Trophoblast cell (in vitro differentiated cells and primary cell): Measurements from ENCODE around the gene SCFD2.

Source experiments
- DNase-seq, 2 donors: peaks; one replicate each; pipeline ENCODE4 v3.0.0-alpha.2; 2016
- H2AFZ ChIP-seq: 2 replicates; pipeline ENCODE4 v1.6.1; 2013; ENCODE audit warnings: low read length, moderate library complexity, mild to moderate bottlenecking; ENCODE audit not compliant: insufficient read depth, poor library complexity
- H2AK5ac ChIP-seq: 2 replicates; pipeline ENCODE4 v1.6.1; 2013; ENCODE audit warnings: mild to moderate bottlenecking, low read length
- H2BK120ac ChIP-seq: 2 replicates; pipeline ENCODE4 v1.6.1; 2013; ENCODE audit warnings: low read length, mild to moderate bottlenecking, moderate library complexity; ENCODE audit not compliant: insufficient read depth, poor library complexity
- H2BK12ac ChIP-seq: 2 replicates; pipeline ENCODE4 v1.6.1; 2013; ENCODE audit warnings: mild to moderate bottlenecking, low read length, moderate library complexity
- H2BK5ac ChIP-seq: 2 replicates; pipeline ENCODE4 v1.6.1; 2013; ENCODE audit warnings: low read length, low read depth, moderate library complexity, mild to moderate bottlenecking; ENCODE audit not compliant: poor library complexity
- H3K14ac ChIP-seq: 2 replicates; pipeline ENCODE4 v1.6.1; 2013; ENCODE audit warnings: mild to moderate bottlenecking, low read length
- H3K18ac ChIP-seq: 2 replicates; pipeline ENCODE4 v1.6.1; 2013; ENCODE audit warnings: mild to moderate bottlenecking, low read length
- H3K23ac ChIP-seq: 2 replicates; pipeline ENCODE4 v1.6.1; 2013; ENCODE audit warnings: low read length
- H3K27ac ChIP-seq: 2 replicates; pipeline ENCODE4 v1.5.1; 2013; ENCODE audit warnings: low read depth, mild to moderate bottlenecking, inconsistent platforms, low read length, moderate library complexity
- H3K27me3 ChIP-seq: 2 replicates; pipeline ENCODE4 v1.6.1; 2013; ENCODE audit warnings: inconsistent platforms, mild to moderate bottlenecking, low read length, moderate library complexity; ENCODE audit not compliant: insufficient read depth
- H3K36me3 ChIP-seq, 2 experiments: 1 replicate in 1 of 2; 2 replicates in 1 of 2; pipeline ENCODE4 v1.6.1; 2013; ENCODE audit warnings: low read length in 2 of 2, mild to moderate bottlenecking in 2 of 2, moderate library complexity in 1 of 2; ENCODE audit not compliant: insufficient read depth in 2 of 2, control insufficient read depth in 1 of 2
- H3K4ac ChIP-seq: 2 replicates; pipeline ENCODE4 v1.6.1; 2013; ENCODE audit warnings: low read depth, mild to moderate bottlenecking, low read length, moderate library complexity
- H3K4me1 ChIP-seq, 2 experiments: 1 replicate in 1 of 2; 2 replicates in 1 of 2; pipeline ENCODE4 v1.6.1; 2013; ENCODE audit warnings: low read length in 2 of 2, mild to moderate bottlenecking in 2 of 2, moderate library complexity in 1 of 2; ENCODE audit not compliant: insufficient read depth in 2 of 2, control insufficient read depth in 1 of 2
- H3K4me2 ChIP-seq: 2 replicates; pipeline ENCODE4 v1.6.1; 2013; ENCODE audit warnings: inconsistent platforms, mild to moderate bottlenecking, low read length, moderate library complexity
- H3K4me3 ChIP-seq: 2 replicates; pipeline ENCODE4 v1.5.1; 2013; ENCODE audit warnings: mild to moderate bottlenecking, low read depth, low read length, inconsistent platforms
- H3K79me1 ChIP-seq: one replicate; pipeline ENCODE4 v1.6.1; 2013; ENCODE audit warnings: low read length
- H3K79me2 ChIP-seq: 2 replicates; pipeline ENCODE4 v1.6.1; 2013; ENCODE audit warnings: low read length, mild to moderate bottlenecking; ENCODE audit not compliant: control insufficient read depth, insufficient read depth, poor library complexity
- H3K9ac ChIP-seq: 2 replicates; pipeline ENCODE4 v1.6.1; 2013; ENCODE audit warnings: mild to moderate bottlenecking, low read length
- H3K9me3 ChIP-seq: 2 replicates; pipeline ENCODE4 v1.6.1; 2013; ENCODE audit warnings: low read depth, mild to moderate bottlenecking, control low read depth, inconsistent platforms, low read length; ENCODE audit not compliant: insufficient read depth
- H4K12ac ChIP-seq: 2 replicates; pipeline ENCODE4 v1.6.1; 2013; ENCODE audit warnings: low read depth, mild to moderate bottlenecking, low read length, moderate library complexity
- H4K8ac ChIP-seq: 2 replicates; pipeline ENCODE4 v1.6.1; 2013; ENCODE audit warnings: low read depth, mild to moderate bottlenecking, low read length, moderate library complexity
- H4K91ac ChIP-seq: one replicate; pipeline ENCODE4 v1.6.1; 2013; ENCODE audit warnings: low read depth, mild to moderate bottlenecking, low read length, moderate library complexity
- WGBS: extraction: QIAGEN DNeasy Blood & Tissue Kit; methylation state at CpG from one replicate; pipeline ENCODE4 v1.1.7; 2013; ENCODE audit warnings: missing lambda C conversion rate; ENCODE audit not compliant: insufficient read length, insufficient coverage; ENCODE audit errors: extremely low coverage; 5-methylcytosine and 5-hydroxymethylcytosine counted together

SCFD2 gene

DNA sequence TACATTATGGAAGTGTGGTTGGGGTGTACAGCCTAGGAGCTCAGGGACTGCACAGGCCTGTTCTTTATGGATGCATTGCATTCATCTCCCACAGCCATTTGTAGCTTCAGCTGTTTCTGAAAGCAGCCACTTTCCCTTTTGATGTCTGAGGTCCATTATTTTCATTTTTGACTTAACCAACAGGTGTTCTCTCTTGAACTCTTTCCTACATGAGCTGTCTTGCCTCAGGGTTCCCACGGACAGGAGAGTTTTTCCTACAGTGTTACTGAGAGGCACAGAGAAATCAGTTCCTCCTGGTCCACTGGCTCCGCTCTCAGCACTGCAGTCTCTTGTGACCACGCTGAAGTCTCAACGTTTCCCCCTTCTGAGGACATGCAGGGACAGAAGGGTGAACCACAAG is 416.5 kb downstream of the SCFD2 start:
- Histone ChIP-seq H4K8ac (no peak overlapping the region), H4K91ac (peak overlapping the region; percentile 70), H3K36me3 (no peaks in the 10 kb centered on the region), H3K9ac (no peak overlapping the region), H3K4me2 (no peak overlapping the region), H2BK12ac (peak overlapping the region; percentile 67), H4K12ac (no peak overlapping the region), H3K79me1 (peaks cover 9% of the 10 kb centered on the region), H3K79me2 (no peaks in the 10 kb centered on the region), H2AFZ (no peak overlapping the region), H3K4me1 (peaks cover 14 to 16% of the 10 kb centered on the region in 2 experiments), H3K23ac (no peak overlapping the region), H2BK5ac (peak overlapping the region; percentile 11), H2AK5ac (no peak overlapping the region), H3K14ac (peak overlapping the region; percentile 16), H3K27me3 (no peaks in the 10 kb centered on the region), H3K18ac (no peak overlapping the region), H3K9me3 (no peaks in the 10 kb centered on the region), H3K4ac (no peak overlapping the region), H3K27ac (no peak overlapping the region), H2BK120ac (peak overlapping the region; percentile 47), H3K4me3 (no peak overlapping the region)
- DNase-seq, result peak; percentile 69 to 81
- no CpG with 5 or more reads among the region's 4 CpGs for WGBS

DNA sequence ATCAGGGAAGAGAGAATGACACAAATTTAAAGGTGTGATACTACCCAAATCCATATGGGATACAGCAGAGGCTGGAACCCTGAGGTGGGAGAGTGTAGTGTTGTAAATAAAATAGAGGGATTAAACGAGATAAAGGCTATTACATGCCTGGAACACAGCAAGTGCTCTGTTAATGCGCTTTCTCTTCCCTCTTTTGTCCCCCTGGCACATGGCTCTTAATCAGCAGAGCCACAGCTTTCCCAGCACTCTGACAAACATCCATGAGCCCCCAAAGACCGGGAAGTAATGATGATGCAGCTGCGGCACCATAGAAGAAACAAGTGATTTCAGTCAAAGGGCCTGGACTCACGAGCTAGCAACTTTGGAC is 417.8 kb downstream of the SCFD2 start:
- no peak for DNase-seq

DNA sequence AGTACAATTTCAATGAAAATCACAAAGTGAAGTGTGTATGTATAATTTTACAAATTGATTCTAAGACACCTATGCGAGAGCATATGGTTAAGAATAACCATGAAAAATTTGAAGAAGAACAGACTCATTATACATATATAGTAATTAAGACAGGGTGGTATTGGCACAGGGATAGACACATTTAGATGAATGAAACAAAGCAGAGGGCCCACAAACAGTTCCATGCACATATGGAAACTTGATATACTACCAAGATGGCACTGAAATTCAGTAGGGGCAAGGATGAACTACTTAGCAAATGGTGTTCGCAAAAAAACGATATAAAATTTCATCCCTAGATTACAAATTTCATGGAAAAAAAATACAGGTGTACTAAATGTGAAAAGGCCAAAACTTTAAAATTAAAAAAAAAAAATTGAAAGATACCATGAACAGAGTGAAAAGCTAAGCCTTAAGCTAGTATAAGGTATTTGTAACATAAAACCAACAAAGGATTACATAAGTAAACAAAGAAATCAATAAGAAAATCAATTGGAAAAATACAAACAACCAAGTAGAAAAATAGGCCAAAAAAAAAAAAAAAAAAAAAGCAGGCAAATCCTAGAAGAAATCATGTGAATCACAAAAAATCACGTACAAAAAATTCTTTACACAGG is 418.3 kb downstream of the SCFD2 start:
- Histone ChIP-seq H4K91ac (no peak overlapping the region), H3K79me1 (peaks cover 9% of the 10 kb centered on the region), H2AK5ac (no peak overlapping the region), H3K27ac (no peak overlapping the region), H3K18ac (no peak overlapping the region), H4K8ac (no peak overlapping the region), H3K4me3 (no peak overlapping the region), H3K4ac (no peak overlapping the region), H3K79me2 (no peaks in the 10 kb centered on the region), H3K36me3 (no peaks in the 10 kb centered on the region), H3K9ac (no peak overlapping the region), H3K14ac (no peak overlapping the region), H3K9me3 (no peaks in the 10 kb centered on the region), H2BK5ac (no peak overlapping the region), H3K23ac (no peak overlapping the region), H3K27me3 (no peaks in the 10 kb centered on the region), H2BK12ac (no peak overlapping the region), H2AFZ (no peak overlapping the region), H3K4me1 (peaks cover 14 to 16% of the 10 kb centered on the region in 2 experiments), H2BK120ac (no peak overlapping the region), H4K12ac (no peak overlapping the region), H3K4me2 (no peak overlapping the region)
- no CpG with 5 or more reads among the region's 4 CpGs for WGBS
- no peak for DNase-seq

More for the DNA sequence above, 417.8 kb downstream of the SCFD2 start:
- no CpG with 5 or more reads among the region's 5 CpGs for WGBS
- H2AK5ac ChIP-seq, result no peak overlapping the region
- H4K8ac ChIP-seq, result no peak overlapping the region
- no peaks in the 10 kb centered on the region for H3K27me3 ChIP-seq
- no peak overlapping the region for H3K4me2 ChIP-seq
- no peak overlapping the region for H2BK12ac ChIP-seq
- H3K9ac ChIP-seq, result no peak overlapping the region
- H3K79me2 ChIP-seq, result no peaks in the 10 kb centered on the region
- H3K4me1 ChIP-seq, result peaks cover 14 to 16% of the 10 kb centered on the region in 2 experiments
- no peak overlapping the region for H4K12ac ChIP-seq
- H3K9me3 ChIP-seq, result no peaks in the 10 kb centered on the region
- no peak overlapping the region for H3K23ac ChIP-seq
- no peak overlapping the region for H2AFZ ChIP-seq
- H3K79me1 ChIP-seq, result peaks cover 9% of the 10 kb centered on the region
- no peak overlapping the region for H4K91ac ChIP-seq
- H3K14ac ChIP-seq, result no peak overlapping the region
- H3K4ac ChIP-seq, result no peak overlapping the region
- no peak overlapping the region for H3K4me3 ChIP-seq
- H2BK5ac ChIP-seq, result no peak overlapping the region
- H3K36me3 ChIP-seq, result no peaks in the 10 kb centered on the region
- H2BK120ac ChIP-seq, result no peak overlapping the region
- H3K27ac ChIP-seq, result no peak overlapping the region
- H3K18ac ChIP-seq, result no peak overlapping the region

- H2AK5ac ChIP-seq, result no peak overlapping the region
- no peaks in the 10 kb centered on the region for H3K27me3 ChIP-seq
- H3K4me3 ChIP-seq, result no peak overlapping the region
- no CpG with 5 or more reads among the region's 4 CpGs for WGBS
- H3K23ac ChIP-seq, result no peak overlapping the region
- H3K36me3 ChIP-seq, result no peaks in the 10 kb centered on the region
- peak in 1 of 2 donors; percentile 9 for DNase-seq
- peaks cover 9% of the 10 kb centered on the region for H3K79me1 ChIP-seq
- H3K18ac ChIP-seq, result no peak overlapping the region
- H3K79me2 ChIP-seq, result no peaks in the 10 kb centered on the region
- no peak overlapping the region for H2BK12ac ChIP-seq
- no peak overlapping the region for H3K27ac ChIP-seq
- no peak overlapping the region for H2BK120ac ChIP-seq
- no peak overlapping the region for H2BK5ac ChIP-seq
- no peak overlapping the region for H4K12ac ChIP-seq
- H3K9ac ChIP-seq, result no peak overlapping the region
- H3K14ac ChIP-seq, result no peak overlapping the region
- no peak overlapping the region for H4K91ac ChIP-seq
- peaks cover 14 to 16% of the 10 kb centered on the region in 2 experiments for H3K4me1 ChIP-seq
- no peak overlapping the region for H4K8ac ChIP-seq
- no peak overlapping the region for H3K4me2 ChIP-seq
- H2AFZ ChIP-seq, result no peak overlapping the region
- no peak overlapping the region for H3K4ac ChIP-seq
- H3K9me3 ChIP-seq, result no peaks in the 10 kb centered on the region
These were observed 419.0 kb downstream of the SCFD2 start for GRCh38 chr4:52946855-52947254.
